Fibroblast of mammary gland (primary cell): ENCODE results near the gene ITGAE.

ENCODE experiments used
- DNase-seq: peaks from one replicate; pipeline ENCODE4 v3.0.0-alpha.2; 2010; ENCODE audit warnings: low read depth
- H3K4me3 ChIP-seq: 2 replicates; pipeline ENCODE4 v1.5.1; 2011; ENCODE audit warnings: low read depth, mild to moderate bottlenecking, low read length, moderate library complexity; ENCODE audit not compliant: control insufficient read depth
- TF ChIP-seq, protein P1 (sequence below): conservative IDR thresholded peaks from 2 replicates; pipeline ENCODE4 v1.5.1; 2011; ENCODE audit warnings: low read depth, low read length, inconsistent platforms; ENCODE audit not compliant: control insufficient read depth, insufficient read depth

Gene ITGAE

DNA sequence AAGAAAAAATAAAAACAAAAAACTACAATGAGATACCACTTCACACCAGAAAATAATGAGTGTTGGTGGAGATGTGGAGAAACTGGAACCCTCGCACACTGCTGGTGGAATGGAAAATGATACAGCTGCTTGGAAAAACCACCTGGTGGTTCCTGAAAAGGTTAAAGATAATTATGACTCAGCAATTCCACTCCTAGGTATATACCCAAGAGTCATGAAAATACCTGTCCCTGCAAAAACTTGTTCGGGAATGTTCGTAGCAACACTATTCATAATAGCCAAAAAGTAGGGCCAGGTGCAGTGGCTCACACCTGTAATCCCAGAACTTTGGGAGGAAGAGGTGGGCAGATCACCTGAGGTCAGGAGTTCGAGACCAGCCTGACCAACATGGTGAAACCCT lies 8.1 kb upstream of the ITGAE start:
- DNase-seq, result no peak
- H3K4me3 ChIP-seq, result no peak overlapping the region
- TF ChIP-seq, protein P1, sequence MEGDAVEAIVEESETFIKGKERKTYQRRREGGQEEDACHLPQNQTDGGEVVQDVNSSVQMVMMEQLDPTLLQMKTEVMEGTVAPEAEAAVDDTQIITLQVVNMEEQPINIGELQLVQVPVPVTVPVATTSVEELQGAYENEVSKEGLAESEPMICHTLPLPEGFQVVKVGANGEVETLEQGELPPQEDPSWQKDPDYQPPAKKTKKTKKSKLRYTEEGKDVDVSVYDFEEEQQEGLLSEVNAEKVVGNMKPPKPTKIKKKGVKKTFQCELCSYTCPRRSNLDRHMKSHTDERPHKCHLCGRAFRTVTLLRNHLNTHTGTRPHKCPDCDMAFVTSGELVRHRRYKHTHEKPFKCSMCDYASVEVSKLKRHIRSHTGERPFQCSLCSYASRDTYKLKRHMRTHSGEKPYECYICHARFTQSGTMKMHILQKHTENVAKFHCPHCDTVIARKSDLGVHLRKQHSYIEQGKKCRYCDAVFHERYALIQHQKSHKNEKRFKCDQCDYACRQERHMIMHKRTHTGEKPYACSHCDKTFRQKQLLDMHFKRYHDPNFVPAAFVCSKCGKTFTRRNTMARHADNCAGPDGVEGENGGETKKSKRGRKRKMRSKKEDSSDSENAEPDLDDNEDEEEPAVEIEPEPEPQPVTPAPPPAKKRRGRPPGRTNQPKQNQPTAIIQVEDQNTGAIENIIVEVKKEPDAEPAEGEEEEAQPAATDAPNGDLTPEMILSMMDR, result no peak

DNA sequence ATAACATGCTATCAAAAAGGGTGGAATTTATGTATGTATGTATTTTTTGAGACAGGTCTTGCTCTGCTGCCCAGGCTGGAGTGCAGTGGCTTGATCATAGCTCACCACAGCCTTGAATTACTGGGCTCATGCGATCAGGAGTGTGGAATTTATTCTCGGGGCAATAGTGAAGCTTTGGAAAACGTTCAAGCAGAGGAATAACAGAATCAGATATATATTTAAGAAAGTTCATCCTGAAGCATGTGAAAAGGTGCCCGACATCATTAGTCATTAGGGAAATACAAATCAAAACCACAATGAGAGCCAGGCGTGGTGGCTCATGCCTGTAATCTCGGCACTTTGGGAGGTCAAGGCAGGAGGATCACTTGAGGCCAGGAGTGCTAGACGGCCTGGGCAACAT lies 7.7 kb upstream of the ITGAE start:
- H3K4me3 ChIP-seq, result no peak overlapping the region
- TF ChIP-seq, protein P1, result no peak
- DNase-seq, result no peak

DNA sequence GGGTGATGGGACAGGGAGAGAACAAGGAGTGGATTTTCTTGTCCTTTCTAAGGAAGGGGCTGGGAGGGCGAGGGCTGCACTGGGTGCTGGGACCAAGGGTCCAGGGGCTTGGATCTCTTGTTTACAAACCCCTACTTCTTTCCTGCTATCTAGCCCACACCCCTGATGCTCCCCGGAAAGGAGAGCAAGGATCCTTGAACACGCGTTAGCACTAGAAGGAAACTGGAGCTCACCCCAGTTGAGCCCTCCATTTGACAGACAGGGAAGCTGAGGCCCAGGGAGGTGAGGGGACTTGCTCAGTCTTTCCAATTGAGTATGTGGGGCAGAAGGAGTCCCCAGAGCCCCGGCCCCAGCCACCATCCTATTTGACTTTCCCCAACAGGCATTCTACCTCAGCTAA lies 4.6 kb upstream of the ITGAE start:
- no peak for DNase-seq
- TF ChIP-seq, protein P1, result no peak
- no peak overlapping the region for H3K4me3 ChIP-seq

DNA sequence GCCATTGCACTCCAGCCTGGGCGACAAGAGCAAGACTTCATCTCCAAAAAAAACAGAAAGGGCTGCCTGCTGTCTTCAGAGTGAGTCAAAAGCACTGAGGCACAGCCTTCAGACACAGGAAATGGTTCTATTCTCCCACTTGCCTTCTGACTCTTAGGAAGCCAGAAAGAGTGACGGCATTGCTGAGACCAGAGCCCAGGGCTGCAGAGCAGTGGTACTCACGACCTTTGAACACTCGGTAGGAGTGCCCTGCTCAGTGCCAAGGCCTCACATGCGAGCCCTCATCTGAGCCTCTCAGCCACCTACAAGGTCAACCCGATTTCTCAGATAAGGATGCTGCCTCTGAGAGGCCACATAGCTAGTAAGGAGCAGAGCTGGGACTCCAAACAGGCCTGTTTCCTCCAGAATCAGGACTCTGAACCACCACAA lies 3.5 kb upstream of the ITGAE start:
- TF ChIP-seq, protein P1, result no peak
- H3K4me3 ChIP-seq, result no peak overlapping the region
- DNase-seq, result peak; percentile 62

DNA sequence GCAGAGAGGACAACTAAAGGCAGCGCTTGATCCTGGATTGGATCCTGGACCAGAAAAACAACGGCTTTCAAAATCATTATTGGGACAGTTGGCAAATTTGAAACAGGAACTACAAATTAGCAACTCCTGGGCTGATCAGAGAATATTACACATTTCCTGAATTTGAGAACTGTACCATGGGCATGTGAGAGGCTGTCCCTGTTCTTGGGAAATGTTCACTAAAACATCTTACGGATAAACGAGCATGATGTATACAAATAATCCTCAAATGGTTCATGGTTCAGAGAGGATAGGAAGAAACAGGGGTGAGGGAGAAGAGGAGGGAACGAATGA lies 2.3 kb upstream of the ITGAE start:
- no peak overlapping the region for H3K4me3 ChIP-seq
- TF ChIP-seq, protein P1, result no peak
- no peak for DNase-seq

DNA sequence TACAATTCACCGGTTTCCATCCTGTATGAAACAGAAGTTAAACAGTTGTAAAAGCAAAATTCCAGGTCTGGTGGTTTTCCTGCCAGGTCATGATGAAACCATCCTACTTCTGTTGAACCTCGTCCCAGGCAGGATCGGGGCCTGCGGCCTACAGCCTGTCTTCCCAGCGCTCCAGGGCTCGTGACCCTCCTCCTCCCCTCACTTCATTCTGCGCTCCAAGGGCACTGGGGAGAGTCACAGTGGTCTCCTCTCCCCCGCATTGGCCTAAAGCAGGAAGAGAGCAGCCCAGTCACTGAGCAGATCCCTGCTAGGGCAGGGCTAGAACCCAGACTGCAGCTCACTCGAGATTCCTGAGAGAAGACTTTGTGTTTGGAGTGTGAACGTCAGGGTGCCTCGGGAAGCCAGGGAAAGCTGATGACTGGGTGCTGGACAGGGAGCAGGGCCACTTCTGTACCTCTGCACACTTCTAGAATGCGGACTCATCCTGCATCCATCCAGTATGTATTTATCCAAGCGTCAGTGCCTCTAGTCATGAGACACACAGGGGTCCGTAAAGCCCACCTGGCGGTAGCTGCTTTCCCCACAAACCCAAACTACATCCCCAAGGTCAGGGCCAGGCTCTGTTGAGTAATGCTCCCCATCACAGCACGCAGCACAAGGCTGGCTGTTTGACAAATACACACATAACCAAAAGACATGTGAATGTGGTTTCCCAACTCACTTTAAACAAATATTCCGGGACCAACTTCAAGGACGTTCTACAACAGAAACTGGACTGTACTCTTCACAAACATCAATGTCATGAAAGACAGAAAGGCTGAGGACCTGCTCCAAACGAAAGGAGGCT lies 1.7 kb upstream of the ITGAE start:
- no peak overlapping the region for H3K4me3 ChIP-seq
- TF ChIP-seq, protein P1, result no peak
- DNase-seq, result peak; percentile 90
